SU-DHL-6 (cell line): ENCODE measurements around the gene SLC22A4.

ENCODE experiments used
- H2AFZ ChIP-seq: fragments of 200-600 bp; sonication (generic); 2 replicates; pipeline ENCODE4 v1.6.1; 2014; ENCODE audit warnings: low read depth, mild to moderate bottlenecking, moderate library complexity, mixed read lengths, antibody characterized with exemption, low read length; ENCODE audit not compliant: severe bottlenecking
- H3F3A ChIP-seq: fragments of 200-600 bp; shearing (Covaris generic); 2 replicates; pipeline ENCODE4 v1.6.0; 2016; ENCODE audit warnings: antibody characterized with exemption, mild to moderate bottlenecking; ENCODE audit not compliant: insufficient read depth
- H3K27ac ChIP-seq: fragments of 200-600 bp; sonication (generic); 2 replicates; pipeline ENCODE4 v1.5.1; 2016; ENCODE audit warnings: low read depth, mild to moderate bottlenecking, low read length, moderate library complexity, mixed read lengths
- H3K27me3 ChIP-seq: fragments of 200-600 bp; sonication (generic), shearing (Covaris generic); 2 replicates; pipeline ENCODE4 v1.6.0; 2014; ENCODE audit warnings: mild to moderate bottlenecking, low read length
- H3K36me3 ChIP-seq: fragments of 200-600 bp; sonication (generic); 2 replicates; pipeline ENCODE4 v1.6.1; 2014; ENCODE audit warnings: mild to moderate bottlenecking, low read length, mixed read lengths
- H3K4me2 ChIP-seq: fragments of 300-600, 200-600 bp; shearing (Covaris generic), sonication (generic); 2 replicates; pipeline ENCODE4 v1.6.0; 2014; ENCODE audit warnings: low read length, low read depth, mild to moderate bottlenecking; ENCODE audit not compliant: poor library complexity, severe bottlenecking
- H3K4me3 ChIP-seq: fragments of 200-600 bp; sonication (generic); 2 replicates; pipeline ENCODE4 v1.5.1; 2014; ENCODE audit warnings: antibody characterized with exemption, low read length, mild to moderate bottlenecking, mixed read lengths; ENCODE audit not compliant: insufficient read depth, poor library complexity, severe bottlenecking
- H3K79me2 ChIP-seq: fragments of 200-600 bp; sonication (generic); 2 replicates; pipeline ENCODE4 v1.6.1; 2014; ENCODE audit warnings: mild to moderate bottlenecking, low read length, moderate library complexity; ENCODE audit not compliant: insufficient read depth
- H3K9ac ChIP-seq: fragments of 200-600 bp; sonication (generic); 2 replicates; pipeline ENCODE4 v1.7.0; 2014; ENCODE audit warnings: mild to moderate bottlenecking, low read length
- H3K9me2 ChIP-seq: fragments of 200-600 bp; sonication (generic); replicated peaks from 2 replicates; pipeline ENCODE4 v1.6.1; 2014; ENCODE audit warnings: low read length; ENCODE audit not compliant: insufficient read depth
- H3K9me3 ChIP-seq: fragments of 200-600 bp; sonication (generic); 2 replicates; pipeline ENCODE4 v1.6.1; 2014; ENCODE audit warnings: low read length, mixed read lengths; ENCODE audit not compliant: insufficient read depth
- H4K20me1 ChIP-seq: fragments of 200-600 bp; sonication (generic); 2 replicates; pipeline ENCODE4 v1.6.1; 2014; ENCODE audit warnings: low read depth, mild to moderate bottlenecking, antibody characterized with exemption, low read length, moderate library complexity, mixed read lengths
- EZH2phosphoT487 ChIP-seq: fragments of 200-600 bp; sonication (generic), shearing (Covaris generic); conservative IDR thresholded peaks from 2 replicates; pipeline ENCODE4 v1.6.1; 2018; ENCODE audit warnings: mild to moderate bottlenecking, antibody characterized with exemption, low read length, moderate library complexity, mixed read lengths
- TF ChIP-seq, protein P1 (sequence below): fragments of 200-600 bp; sonication (generic); IDR thresholded peaks from one replicate; pipeline ENCODE4 v1.5.1; 2017; ENCODE audit warnings: antibody characterized with exemption, mild to moderate bottlenecking, low read length, moderate library complexity; ENCODE audit not compliant: insufficient read depth, poor library complexity, severe bottlenecking

Gene SLC22A4

DNA sequence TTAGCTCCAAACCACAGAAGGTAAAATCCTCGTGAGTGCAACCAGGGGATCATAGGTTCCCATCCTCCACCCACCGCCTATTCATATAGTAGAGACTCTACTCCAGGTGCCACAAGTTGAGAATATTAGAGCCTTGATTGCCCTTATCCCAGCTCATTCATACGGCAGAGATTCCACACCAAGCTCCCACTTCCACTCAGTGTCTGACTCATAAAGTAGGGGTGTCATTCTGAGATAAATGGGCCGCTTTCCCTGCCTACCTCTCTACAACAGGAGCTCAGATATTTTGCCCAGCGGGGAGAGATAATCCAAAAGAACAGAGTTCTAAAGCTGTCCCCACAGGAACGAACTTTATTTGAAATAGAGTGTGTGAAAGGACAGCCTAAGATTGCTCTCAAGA lies 9.4 kb downstream of the SLC22A4 start:
- TF ChIP-seq EZH2phosphoT487, result no peak
- TF ChIP-seq, protein P1, sequence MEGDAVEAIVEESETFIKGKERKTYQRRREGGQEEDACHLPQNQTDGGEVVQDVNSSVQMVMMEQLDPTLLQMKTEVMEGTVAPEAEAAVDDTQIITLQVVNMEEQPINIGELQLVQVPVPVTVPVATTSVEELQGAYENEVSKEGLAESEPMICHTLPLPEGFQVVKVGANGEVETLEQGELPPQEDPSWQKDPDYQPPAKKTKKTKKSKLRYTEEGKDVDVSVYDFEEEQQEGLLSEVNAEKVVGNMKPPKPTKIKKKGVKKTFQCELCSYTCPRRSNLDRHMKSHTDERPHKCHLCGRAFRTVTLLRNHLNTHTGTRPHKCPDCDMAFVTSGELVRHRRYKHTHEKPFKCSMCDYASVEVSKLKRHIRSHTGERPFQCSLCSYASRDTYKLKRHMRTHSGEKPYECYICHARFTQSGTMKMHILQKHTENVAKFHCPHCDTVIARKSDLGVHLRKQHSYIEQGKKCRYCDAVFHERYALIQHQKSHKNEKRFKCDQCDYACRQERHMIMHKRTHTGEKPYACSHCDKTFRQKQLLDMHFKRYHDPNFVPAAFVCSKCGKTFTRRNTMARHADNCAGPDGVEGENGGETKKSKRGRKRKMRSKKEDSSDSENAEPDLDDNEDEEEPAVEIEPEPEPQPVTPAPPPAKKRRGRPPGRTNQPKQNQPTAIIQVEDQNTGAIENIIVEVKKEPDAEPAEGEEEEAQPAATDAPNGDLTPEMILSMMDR, result no peak
- H3K4me2 ChIP-seq, result no peak overlapping the region
- no peaks in the 10 kb centered on the region for H3K36me3 ChIP-seq
- no peaks in the 10 kb centered on the region for H3K27me3 ChIP-seq
- H4K20me1 ChIP-seq, result no peaks in the 10 kb centered on the region
- H2AFZ ChIP-seq, result no peak overlapping the region
- H3K9me2 ChIP-seq, result no peaks in the 10 kb centered on the region
- H3K9ac ChIP-seq, result no peak overlapping the region
- no peak overlapping the region for H3K27ac ChIP-seq
- no peaks in the 10 kb centered on the region for H3K79me2 ChIP-seq
- no peaks in the 10 kb centered on the region for H3F3A ChIP-seq
- no peak overlapping the region for H3K4me3 ChIP-seq
- H3K9me3 ChIP-seq, result no peaks in the 10 kb centered on the region

DNA sequence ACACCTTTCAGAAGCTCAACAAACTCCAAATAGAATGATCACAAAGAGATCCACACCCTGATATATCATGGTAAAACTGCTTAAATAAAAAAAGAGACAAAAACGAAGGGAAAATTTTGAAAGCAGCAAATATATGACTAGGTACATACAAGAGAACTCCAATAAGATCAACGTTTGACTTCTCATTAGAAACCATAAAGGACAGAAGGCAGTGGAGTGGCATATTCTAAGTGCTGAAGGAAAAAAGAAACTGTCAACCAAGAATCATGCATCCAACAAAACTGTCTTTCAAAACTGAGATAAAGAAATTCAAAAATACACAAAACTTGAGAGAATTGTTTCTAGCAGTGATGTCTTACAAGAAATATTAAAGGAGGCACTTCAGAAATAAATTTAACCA lies 11.2 kb downstream of the SLC22A4 start:
- Histone ChIP-seq H3K36me3 (no peaks in the 10 kb centered on the region), H3K79me2 (no peaks in the 10 kb centered on the region), H3K9me2 (no peaks in the 10 kb centered on the region), H3F3A (no peaks in the 10 kb centered on the region), H3K9ac (no peak overlapping the region), H4K20me1 (no peaks in the 10 kb centered on the region), H3K4me3 (no peak overlapping the region), H3K9me3 (no peaks in the 10 kb centered on the region), H2AFZ (no peak overlapping the region), H3K4me2 (no peak overlapping the region), H3K27me3 (no peaks in the 10 kb centered on the region), H3K27ac (no peak overlapping the region)
- TF ChIP-seq, protein P1, result no peak
- TF ChIP-seq EZH2phosphoT487, result no peak

DNA sequence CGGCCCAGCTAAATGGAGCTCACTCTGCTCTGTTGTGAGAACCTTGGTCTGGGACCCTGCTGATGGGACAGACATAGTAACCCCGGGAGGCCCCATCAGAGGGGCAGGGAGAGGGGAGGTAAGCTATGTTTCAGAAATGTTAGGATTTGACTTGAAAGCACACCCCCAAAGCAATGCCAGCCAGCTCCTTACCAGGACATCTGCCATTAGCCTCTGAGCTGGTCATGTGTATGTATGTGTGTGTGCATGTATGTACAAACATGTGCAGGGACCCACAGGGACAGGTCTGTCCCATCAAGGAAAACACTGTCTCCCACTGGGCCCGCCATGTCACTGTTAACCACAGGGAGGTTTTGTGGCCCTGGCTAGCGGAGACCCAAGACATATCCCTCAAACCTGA lies 14.5 kb downstream of the SLC22A4 start:
- Histone ChIP-seq H3K4me3 (no peak overlapping the region), H3K9me2 (no peaks in the 10 kb centered on the region), H3K9ac (no peak overlapping the region), H3K9me3 (no peaks in the 10 kb centered on the region), H3F3A (no peaks in the 10 kb centered on the region), H3K4me2 (no peak overlapping the region), H3K36me3 (no peaks in the 10 kb centered on the region), H3K27ac (no peak overlapping the region), H4K20me1 (no peaks in the 10 kb centered on the region), H2AFZ (no peak overlapping the region), H3K27me3 (no peaks in the 10 kb centered on the region), H3K79me2 (no peaks in the 10 kb centered on the region)
- TF ChIP-seq EZH2phosphoT487, result no peak
- TF ChIP-seq, protein P1, result no peak
